Activated B cell treated with CpG ODN at 0.5 μM for 24 hours (primary cell): ENCODE data around the gene TRIM56. TPM values are rescaled to one million over a fixed set of nuclear protein-coding genes. Genes with fewer than 3 reads are reported as not detected.
"Not testable (repeated sequence)": the region's sequence is repeated elsewhere in the genome, so short reads cannot be mapped to it uniquely, and the experiment has no call there.

ENCODE experiments used
- ATAC-seq: fragments of 200-7000 bp; cut with Tn5 transposase; one replicate; pipeline ENCODE4 v1.10.0; 2021; ENCODE audit warnings: low read depth, mild to moderate bottlenecking, moderate library complexity
- CTCF ChIA-PET: fragments of 350-600 bp; sonication (Branson Sonifier 250); formaldehyde crosslinking; loops from one replicate; lab custom pipeline; 2021; ENCODE audit warnings: antibody characterized with exemption; lab: Charles Lee
- POLR2A ChIA-PET: fragments of 350-600 bp; sonication (Branson Sonifier 250); formaldehyde crosslinking; loops from one replicate; lab custom pipeline; 2021; ENCODE audit warnings: antibody characterized with exemption; lab: Charles Lee
- DNase-seq: peaks from one replicate; pipeline ENCODE4 v3.0.0; 2022
- H3K27ac Mint-ChIP-seq: one replicate; pipeline ENCODE4 v1.8.0; 2020; ENCODE audit warnings: mixed read lengths
- H3K27me3 Mint-ChIP-seq: one replicate; pipeline ENCODE4 v1.8.0; 2021; ENCODE audit warnings: mixed read lengths
- H3K36me3 Mint-ChIP-seq: one replicate; pipeline ENCODE4 v1.8.0; 2021; ENCODE audit warnings: low read depth, mixed read lengths
- H3K4me1 Mint-ChIP-seq: one replicate; pipeline ENCODE4 v1.8.0; 2021; ENCODE audit warnings: mixed read lengths
- H3K4me3 Mint-ChIP-seq: one replicate; pipeline ENCODE4 v1.8.0; 2020; ENCODE audit warnings: mild to moderate bottlenecking, mixed read lengths
- H3K9me3 Mint-ChIP-seq: one replicate; pipeline ENCODE4 v1.8.0; 2020; ENCODE audit warnings: mixed read lengths
- intact Hi-C: fragments of 100-400 bp; cut with micrococcal nuclease; formaldehyde crosslinking; loops from one replicate; pipeline ENCODE4 v1.15.1; 2024
- total RNA-seq: library from RNA; stranded (reverse); gene quantifications from 2 replicates; pipeline ENCODE4 v1.2.3, GENCODE V29; 2022
- TF ChIP-seq, protein P1 (sequence below): fragments of 200-600 bp; IDR thresholded peaks from one replicate; pipeline ENCODE4 v1.8.0; 2022; ENCODE audit warnings: antibody characterized with exemption, mild to moderate bottlenecking

TRIM56 gene
- total RNA-seq, 1 donor from 2014 or later = 57.5 TPM

DNA sequence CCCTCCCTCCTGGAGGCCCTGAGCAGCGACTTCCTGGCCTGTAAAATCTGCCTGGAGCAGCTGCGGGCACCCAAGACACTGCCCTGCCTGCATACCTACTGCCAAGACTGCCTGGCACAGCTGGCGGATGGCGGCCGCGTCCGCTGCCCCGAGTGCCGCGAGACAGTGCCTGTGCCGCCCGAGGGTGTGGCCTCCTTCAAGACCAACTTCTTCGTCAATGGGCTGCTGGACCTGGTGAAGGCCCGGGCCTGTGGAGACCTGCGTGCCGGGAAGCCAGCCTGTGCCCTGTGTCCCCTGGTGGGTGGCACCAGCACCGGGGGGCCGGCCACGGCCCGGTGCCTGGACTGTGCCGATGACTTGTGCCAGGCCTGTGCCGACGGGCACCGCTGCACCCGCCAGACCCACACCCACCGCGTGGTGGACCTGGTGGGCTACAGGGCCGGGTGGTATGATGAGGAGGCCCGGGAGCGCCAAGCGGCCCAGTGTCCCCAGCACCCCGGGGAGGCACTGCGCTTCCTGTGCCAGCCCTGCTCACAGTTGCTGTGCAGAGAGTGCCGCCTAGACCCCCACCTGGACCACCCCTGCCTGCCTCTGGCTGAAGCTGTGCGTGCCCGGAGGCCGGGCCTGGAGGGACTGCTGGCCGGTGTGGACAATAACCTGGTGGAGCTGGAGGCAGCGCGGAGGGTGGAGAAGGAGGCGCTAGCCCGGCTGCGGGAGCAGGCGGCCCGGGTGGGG lies 2.2 kb downstream of the TRIM56 start:
- H3K27ac Mint-ChIP-seq = no peak overlapping the region
- H3K27me3 Mint-ChIP-seq = no peaks in the 10 kb centered on the region
- DNase-seq = no peak
- no peak overlapping the region for H3K4me3 Mint-ChIP-seq
- intact Hi-C loops = loop anchor here (5.0 kb wide), 1 partner anchor 105 kb away; no protein-coding TSS in a partner anchor
- CTCF ChIA-PET = interaction anchor here (2.3 kb wide), 1 partner anchor 10 kb away, joined by 6 read pairs; no protein-coding TSS in a partner anchor
- H3K36me3 Mint-ChIP-seq = peaks cover 41% of the 10 kb centered on the region
- H3K9me3 Mint-ChIP-seq = no peaks in the 10 kb centered on the region
- ATAC-seq = no peak
- TF ChIP-seq, protein P1, sequence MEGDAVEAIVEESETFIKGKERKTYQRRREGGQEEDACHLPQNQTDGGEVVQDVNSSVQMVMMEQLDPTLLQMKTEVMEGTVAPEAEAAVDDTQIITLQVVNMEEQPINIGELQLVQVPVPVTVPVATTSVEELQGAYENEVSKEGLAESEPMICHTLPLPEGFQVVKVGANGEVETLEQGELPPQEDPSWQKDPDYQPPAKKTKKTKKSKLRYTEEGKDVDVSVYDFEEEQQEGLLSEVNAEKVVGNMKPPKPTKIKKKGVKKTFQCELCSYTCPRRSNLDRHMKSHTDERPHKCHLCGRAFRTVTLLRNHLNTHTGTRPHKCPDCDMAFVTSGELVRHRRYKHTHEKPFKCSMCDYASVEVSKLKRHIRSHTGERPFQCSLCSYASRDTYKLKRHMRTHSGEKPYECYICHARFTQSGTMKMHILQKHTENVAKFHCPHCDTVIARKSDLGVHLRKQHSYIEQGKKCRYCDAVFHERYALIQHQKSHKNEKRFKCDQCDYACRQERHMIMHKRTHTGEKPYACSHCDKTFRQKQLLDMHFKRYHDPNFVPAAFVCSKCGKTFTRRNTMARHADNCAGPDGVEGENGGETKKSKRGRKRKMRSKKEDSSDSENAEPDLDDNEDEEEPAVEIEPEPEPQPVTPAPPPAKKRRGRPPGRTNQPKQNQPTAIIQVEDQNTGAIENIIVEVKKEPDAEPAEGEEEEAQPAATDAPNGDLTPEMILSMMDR = no peak
- POLR2A ChIA-PET = interaction anchor here (0.6 to 1.5 kb wide), 3 partner anchors 14 to 130 kb away, joined by 3 to 6 read pairs (median 3); no protein-coding TSS in a partner anchor
- peaks cover 29% of the 10 kb centered on the region for H3K4me1 Mint-ChIP-seq

DNA sequence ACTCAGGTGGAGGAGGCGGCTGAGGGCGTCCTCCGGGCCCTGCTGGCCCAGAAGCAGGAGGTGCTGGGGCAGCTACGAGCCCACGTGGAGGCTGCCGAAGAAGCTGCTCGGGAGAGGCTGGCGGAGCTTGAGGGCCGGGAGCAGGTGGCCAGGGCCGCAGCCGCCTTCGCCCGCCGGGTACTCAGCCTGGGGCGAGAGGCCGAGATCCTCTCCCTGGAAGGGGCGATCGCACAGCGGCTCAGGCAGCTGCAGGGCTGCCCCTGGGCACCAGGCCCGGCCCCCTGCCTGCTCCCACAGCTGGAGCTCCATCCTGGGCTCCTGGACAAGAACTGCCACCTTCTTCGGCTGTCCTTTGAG lies 2.8 kb downstream of the TRIM56 start:
- peaks cover 29% of the 10 kb centered on the region for H3K4me1 Mint-ChIP-seq
- no peaks in the 10 kb centered on the region for H3K27me3 Mint-ChIP-seq
- DNase-seq = no peak
- TF ChIP-seq, protein P1 = no peak
- ChIA-PET POLR2A (interaction anchor here (0.6 to 1.5 kb wide), 2 partner anchors 78 to 130 kb away, joined by 3 read pairs; no protein-coding TSS in a partner anchor), CTCF (no interaction called here)
- H3K4me3 Mint-ChIP-seq = no peak overlapping the region
- H3K27ac Mint-ChIP-seq = no peak overlapping the region
- H3K36me3 Mint-ChIP-seq = peaks cover 44% of the 10 kb centered on the region
- no peak for ATAC-seq
- H3K9me3 Mint-ChIP-seq = no peaks in the 10 kb centered on the region
- intact Hi-C loops = loop anchor here (5.0 kb wide), 1 partner anchor 104 kb away; no protein-coding TSS in a partner anchor

DNA sequence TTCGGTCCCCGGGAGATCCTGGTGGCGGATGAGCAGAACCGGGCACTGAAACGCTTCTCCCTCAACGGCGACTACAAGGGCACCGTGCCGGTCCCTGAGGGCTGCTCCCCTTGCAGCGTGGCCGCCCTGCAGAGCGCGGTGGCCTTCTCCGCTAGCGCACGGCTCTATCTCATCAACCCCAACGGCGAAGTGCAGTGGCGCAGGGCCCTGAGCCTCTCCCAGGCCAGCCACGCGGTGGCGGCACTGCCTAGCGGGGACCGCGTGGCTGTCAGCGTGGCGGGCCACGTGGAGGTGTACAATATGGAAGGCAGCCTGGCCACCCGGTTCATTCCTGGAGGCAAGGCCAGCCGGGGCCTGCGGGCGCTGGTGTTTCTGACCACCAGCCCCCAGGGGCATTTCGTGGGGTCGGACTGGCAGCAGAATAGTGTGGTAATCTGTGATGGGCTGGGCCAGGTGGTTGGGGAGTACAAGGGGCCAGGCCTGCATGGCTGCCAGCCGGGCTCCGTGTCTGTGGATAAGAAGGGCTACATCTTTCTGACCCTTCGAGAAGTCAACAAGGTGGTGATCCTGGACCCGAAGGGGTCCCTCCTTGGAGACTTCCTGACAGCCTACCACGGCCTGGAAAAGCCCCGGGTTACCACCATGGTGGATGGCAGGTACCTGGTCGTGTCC lies 3.7 kb downstream of the TRIM56 start:
- H3K4me1 Mint-ChIP-seq = peaks cover 29% of the 10 kb centered on the region
- DNase-seq (no peak), ATAC-seq (no peak)
- H3K27me3 Mint-ChIP-seq = no peaks in the 10 kb centered on the region
- ChIA-PET CTCF (no interaction called here), POLR2A (no interaction called here)
- no peak overlapping the region for H3K4me3 Mint-ChIP-seq
- TF ChIP-seq, protein P1 = no peak
- intact Hi-C loops = loop anchor here (5.0 kb wide), 1 partner anchor 103 kb away; no protein-coding TSS in a partner anchor
- H3K36me3 Mint-ChIP-seq = peaks cover 47% of the 10 kb centered on the region
- no peak overlapping the region for H3K27ac Mint-ChIP-seq
- H3K9me3 Mint-ChIP-seq = no peaks in the 10 kb centered on the region

DNA sequence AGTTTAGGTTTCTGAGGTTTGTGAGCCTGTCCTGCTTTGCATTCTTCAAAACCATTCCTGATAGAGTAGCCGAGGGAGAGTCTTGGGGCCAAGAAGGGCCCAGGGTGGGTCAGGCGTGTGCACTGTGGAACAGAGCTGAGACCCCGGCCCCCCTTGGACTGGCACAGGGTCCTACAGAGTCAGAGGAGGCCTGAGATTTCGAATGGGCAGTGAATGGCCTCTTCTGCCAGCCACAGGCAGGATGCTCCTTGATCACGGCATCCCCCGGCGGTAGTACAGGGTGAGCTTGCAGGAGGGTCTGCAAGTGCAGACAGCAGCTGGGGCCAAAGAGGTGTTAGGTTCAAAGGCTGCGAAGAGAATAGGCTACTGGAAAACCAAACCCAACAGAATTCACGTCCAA lies 4.6 kb downstream of the TRIM56 start:
- no peak overlapping the region for H3K27ac Mint-ChIP-seq
- peaks cover 27% of the 10 kb centered on the region for H3K4me1 Mint-ChIP-seq
- H3K4me3 Mint-ChIP-seq = no peak overlapping the region
- no peaks in the 10 kb centered on the region for H3K27me3 Mint-ChIP-seq
- TF ChIP-seq, protein P1 = no peak
- peaks cover 50% of the 10 kb centered on the region for H3K36me3 Mint-ChIP-seq
- ATAC-seq (no peak), DNase-seq (no peak)
- ChIA-PET POLR2A (interaction anchor here (0.6 to 0.9 kb wide), 2 partner anchors 11 to 67 kb away, joined by 4 read pairs; no protein-coding TSS in a partner anchor), CTCF (no interaction called here)
- intact Hi-C loops = loop anchor here (5.0 kb wide), 1 partner anchor 102 kb away; no protein-coding TSS in a partner anchor
- no peaks in the 10 kb centered on the region for H3K9me3 Mint-ChIP-seq

DNA sequence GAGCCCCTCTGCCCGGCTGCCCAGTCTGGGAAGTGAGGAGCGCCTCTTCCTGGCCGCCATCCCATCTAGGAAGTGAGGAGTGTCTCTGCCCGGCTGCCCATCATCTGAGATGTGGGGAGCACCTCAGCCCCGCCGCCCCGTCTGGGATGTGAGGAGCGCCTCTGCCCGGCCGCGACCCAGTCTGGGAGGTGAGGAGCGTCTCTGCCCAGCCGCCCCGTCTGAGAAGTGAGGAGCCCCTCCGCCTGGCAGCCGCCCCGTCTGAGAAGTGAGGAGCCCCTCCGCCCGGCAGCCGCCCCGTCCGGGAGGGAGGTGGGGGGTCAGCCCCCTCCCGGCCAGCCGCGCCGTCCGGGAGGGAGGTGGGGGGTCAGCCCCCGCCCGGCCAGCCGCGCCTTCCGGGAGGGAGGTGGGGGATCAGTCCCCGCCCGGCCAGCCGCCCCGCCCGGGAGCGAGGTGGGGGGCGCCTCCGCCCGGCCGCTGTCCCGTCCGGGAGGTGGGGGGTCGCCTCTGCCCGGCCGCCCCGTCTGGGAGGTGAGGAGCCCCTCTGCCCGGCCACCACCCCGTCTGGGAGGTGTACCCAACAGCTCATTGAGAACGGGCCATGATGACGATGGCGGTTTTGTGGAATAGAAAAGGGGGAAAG lies 7.1 kb downstream of the TRIM56 start:
- peaks cover 42% of the 10 kb centered on the region for H3K36me3 Mint-ChIP-seq
- H3K4me3 Mint-ChIP-seq, POLR2A ChIA-PET, H3K9me3 Mint-ChIP-seq, H3K27me3 Mint-ChIP-seq, ATAC-seq, intact Hi-C loops, H3K4me1 Mint-ChIP-seq, CTCF ChIA-PET, DNase-seq, H3K27ac Mint-ChIP-seq: not testable (repeated sequence)
